SK-N-MC (cell line): Measurements from ENCODE around the gene CACNA1E.

Experiments
- FOXP2 ChIP-seq: optimal IDR thresholded peaks from 2 replicates; pipeline ENCODE3; 2011; ENCODE audit warnings: mild to moderate bottlenecking, moderate library complexity; ENCODE audit not compliant: insufficient read depth; ENCODE audit errors: extremely low read length, control extremely low read depth
- POLR2AphosphoS5 ChIP-seq: IDR thresholded peaks from 2 replicates; pipeline ENCODE4 v1.6.1; 2012; ENCODE audit warnings: mild to moderate bottlenecking, low read depth, low read length, borderline replicate concordance

GRCh38 chr1:181496759-181497158, 13.4 kb downstream of the CACNA1E start:
- no peak for TF ChIP-seq FOXP2
- no peak for TF ChIP-seq POLR2AphosphoS5
